HepG2 (cell line): ENCODE results near the gene ALPK1. TPM values are rescaled to one million over a fixed set of nuclear protein-coding genes. Genes with fewer than 3 reads are reported as not detected.
A peak's percentile ranks its signal among the peaks of the same experiment; 100 is the strongest.

Experiments
- ATAC-seq: fragments of 200-7000 bp; cut with Tn5 transposase; 3 replicates; pipeline ENCODE4 v1.9.1; 2020; ENCODE audit warnings: mild to moderate bottlenecking, moderate library complexity
- BruUV-seq: library from RNA; stranded (reverse); fragments of 400-500 nt; replicated peaks from 2 replicates; lab custom pipeline; 2021; lab: Mats Ljungman, UMichigan
- CTCF ChIA-PET: fragments of 300-600 bp; formaldehyde crosslinking; extraction: SDS; loops from one replicate; lab custom pipeline; 2021; ENCODE audit warnings: low total read pairs, inconsistent platforms, low intra/inter-chr PET ratio; lab: Yijun Ruan, JAX
- POLR2A ChIA-PET: fragments of 350-600 bp; sonication (Branson Sonifier 250); formaldehyde crosslinking; loops from one replicate; lab custom pipeline; 2020; ENCODE audit warnings: antibody characterized with exemption, inconsistent platforms; lab: Yijun Ruan, JAX
- DNase-seq: peaks from one replicate; pipeline ENCODE4 v3.0.0-alpha.2; 2015; ENCODE audit warnings: low spot score
- FAIRE-seq: peaks from 3 replicates; lab custom pipeline; 2011; peaks lifted over from hg19 to GRCh38; lab: Jason Lieb, UNC
- H2AFZ ChIP-seq: one replicate; pipeline ENCODE4 v1.6.1; 2011; ENCODE audit warnings: low read length, inconsistent platforms
- H3K27ac ChIP-seq: fragments of 300-600 bp; 3 replicates; pipeline ENCODE4 v1.8.0; 2011; ENCODE audit warnings: mixed run types, mild to moderate bottlenecking, mixed read lengths, low read length, inconsistent platforms; ENCODE audit not compliant: insufficient read depth; ENCODE audit errors: extremely low read length
- H3K27me3 ChIP-seq, 2 experiments: fragments of 200-600 bp in 1 of 2; 2 replicates in 1 of 2; 3 replicates in 1 of 2; pipeline versions ENCODE4 v1.6.0 to v1.8.0; 2011; ENCODE audit warnings: low read length in 2 of 2, mild to moderate bottlenecking in 2 of 2, moderate library complexity in 2 of 2, inconsistent platforms in 1 of 2; ENCODE audit not compliant: insufficient read depth in 2 of 2, control insufficient read depth in 1 of 2
- H3K36me3 ChIP-seq, 2 experiments: fragments of 200-600 bp in 1 of 2; replicated peaks in 1 of 2; 2 replicates in 1 of 2; 3 replicates in 1 of 2; pipeline versions ENCODE4 v1.5.1 to v1.8.0; 2011; ENCODE audit warnings: low read length in 2 of 2, inconsistent platforms in 1 of 2; ENCODE audit not compliant: insufficient read depth in 2 of 2, control insufficient read depth in 1 of 2
- H3K4me1 ChIP-seq: 2 replicates; pipeline ENCODE4 v1.5.1; 2012; ENCODE audit warnings: low read length, inconsistent platforms; ENCODE audit not compliant: insufficient read depth
- H3K4me2 ChIP-seq: 2 replicates; pipeline ENCODE4 v1.6.0; 2011; ENCODE audit warnings: low read depth, low read length, inconsistent platforms
- H3K4me3 ChIP-seq, 3 experiments: fragments of 200-600 bp in 1 of 3; sonication (generic), shearing (Covaris generic) in 1 of 3; replicated peaks in 1 of 3; 2 replicates each; pipeline ENCODE4 v1.5.1; 2011 to 2016; ENCODE audit warnings: low read length in 3 of 3, inconsistent platforms in 2 of 3, low read depth in 2 of 3, mild to moderate bottlenecking in 2 of 3, control low read depth in 1 of 3, mixed read lengths in 1 of 3; ENCODE audit not compliant: insufficient read depth in 1 of 3
- H3K79me2 ChIP-seq: one replicate; pipeline ENCODE4 v1.6.1; 2011; ENCODE audit warnings: low read length, inconsistent platforms; ENCODE audit not compliant: insufficient read depth
- H3K9ac ChIP-seq: 2 replicates; pipeline ENCODE4 v1.6.0; 2011; ENCODE audit warnings: mild to moderate bottlenecking, low read depth, low read length, inconsistent platforms; ENCODE audit not compliant: insufficient read depth
- H3K9me3 ChIP-seq: 2 replicates; pipeline ENCODE4 v1.5.1; 2012; ENCODE audit warnings: mild to moderate bottlenecking, low read length
- H4K20me1 ChIP-seq: 2 replicates; pipeline ENCODE4 v1.6.0; 2011; ENCODE audit warnings: inconsistent platforms, mild to moderate bottlenecking, low read length, moderate library complexity; ENCODE audit not compliant: insufficient read depth
- BRF2 ChIP-seq: sonication (generic); formaldehyde crosslinking; IDR thresholded peaks from 2 replicates; pipeline ENCODE4 v1.8.1; 2022; ENCODE audit warnings: mild to moderate bottlenecking, missing genetic modification reagents
- EED ChIP-seq: sonication (generic); formaldehyde crosslinking; IDR thresholded peaks from 2 replicates; pipeline ENCODE4 v1.5.0; 2020; ENCODE audit warnings: mild to moderate bottlenecking, missing genetic modification reagents
- ETS1 ChIP-seq: sonication (generic); formaldehyde crosslinking; IDR thresholded peaks from 2 replicates; pipeline ENCODE4 v1.4.0; 2020; ENCODE audit warnings: missing genetic modification reagents
- FOXO1 ChIP-seq: sonication (generic); formaldehyde crosslinking; IDR thresholded peaks from 2 replicates; pipeline ENCODE4 v1.4.0; 2020; ENCODE audit warnings: missing genetic modification reagents
- HMG20B ChIP-seq: conservative IDR thresholded peaks from 2 replicates; pipeline ENCODE4 v1.6.1; 2016; ENCODE audit warnings: missing genetic modification reagents, missing compliant biosample characterization
- HNRNPK ChIP-seq: fragments of 200-400 bp; formaldehyde crosslinking; IDR thresholded peaks from 2 replicates; pipeline ENCODE4 v1.6.1; 2018; ENCODE audit warnings: low read length, low read depth, moderate library complexity, mild to moderate bottlenecking; ENCODE audit not compliant: poor library complexity, severe bottlenecking
- TMF1 ChIP-seq: sonication (generic); formaldehyde crosslinking; IDR thresholded peaks from 2 replicates; pipeline ENCODE4 v1.8.1; 2022; ENCODE audit warnings: low read depth, missing genetic modification reagents
- ZNF382 ChIP-seq: sonication (generic); formaldehyde crosslinking; IDR thresholded peaks from 2 replicates; pipeline ENCODE4 v1.5.0; 2020; ENCODE audit warnings: missing genetic modification reagents, mild to moderate bottlenecking, borderline replicate concordance
- ZNF564 ChIP-seq: sonication (generic); formaldehyde crosslinking; IDR thresholded peaks from 2 replicates; pipeline ENCODE4 v1.8.1; 2023; ENCODE audit warnings: mild to moderate bottlenecking, missing genetic modification reagents
- ZNF646 ChIP-seq: sonication (generic); formaldehyde crosslinking; IDR thresholded peaks from 2 replicates; pipeline ENCODE4 v1.9.0; 2021; ENCODE audit warnings: mild to moderate bottlenecking, missing genetic modification reagents
- WGBS: methylation state at CpG from one replicate; pipeline ENCODE4 v1.1.6; 2017; ENCODE audit warnings: low lambda C conversion rate; 5-methylcytosine and 5-hydroxymethylcytosine counted together
- in situ Hi-C: cut with HindIII; loops from 2 replicates; pipeline ENCODE4 v1.10.0; 2017; ENCODE audit warnings: low pct_unique_long_range_greater_than_20kb; ENCODE audit not compliant: extremely low pct_ligation_motif_present
- intact Hi-C: fragments of 100-400 bp; cut with micrococcal nuclease; formaldehyde crosslinking; loops from one replicate; pipeline ENCODE4 v1.10.0; 2022; ENCODE audit not compliant: unreplicated experiment
- polyA plus RNA-seq, 8 experiments: library from polyadenylated mRNA; depleted of rRNA in 3 of 8; stranded (reverse) in 7 of 8; unstranded in 1 of 8; fragments of >200 nt; fragmentation: Illumina TruSeq in 4 of 8; extraction: Trizol in 4 of 8; gene quantifications; 2 replicates each; pipeline versions ENCODE4 v1.2.1 to v1.2.3, GENCODE V29; 2011 to 2016; ENCODE audit warnings: low read depth in 4 of 8, missing spikeins in 1 of 8, mixed read lengths in 1 of 8; ENCODE audit not compliant: insufficient read depth in 1 of 8
- total RNA-seq, 5 experiments: library from RNA; depleted of rRNA; stranded (reverse); fragments of >200 nt; fragmentation: Illumina TruSeq; extraction: Trizol; gene quantifications; 2 replicates each; pipeline ENCODE4 v1.2.3, GENCODE V29; 2016; ENCODE audit warnings: low read depth in 1 of 5

Gene ALPK1
- total and polyA plus RNA-seq, 2 of the 13 experiments (the other 11 are each of a cell fraction or from before 2014, with no cell fraction given): 0.61 to 1.3 TPM

- no peak for DNase-seq
- Histone ChIP-seq H3K36me3 (no peaks in the 10 kb centered on the region), H3K27ac (no peak overlapping the region), H3K4me1 (peaks cover 61% of the 10 kb centered on the region), H3K4me3 (peak overlapping the region; percentile 56 to 83 (median 81)), H3K27me3 (no peaks in the 10 kb centered on the region; a peak in 2 of 5 replicates), H3K79me2 (no peaks in the 10 kb centered on the region), H3K9ac (peak overlapping the region; percentile 41; the same call in 1 of the 2 replicates), H2AFZ (no peak overlapping the region), H4K20me1 (no peaks in the 10 kb centered on the region), H3K4me2 (peak overlapping the region; percentile 80), H3K9me3 (no peaks in the 10 kb centered on the region)
- ATAC-seq: no peak
- no TSS peak for BruUV-seq
- POLR2A ChIA-PET: interaction anchor here (2.6 kb wide), 1 partner anchor 52 kb away, joined by 8 read pairs; the partner anchor contains the start of gene AP1AR
- CTCF ChIA-PET: no interaction called here
- in situ Hi-C loops (no loop called here), intact Hi-C loops (no loop called here)
- no peak for TF ChIP-seq BRF2
- TF ChIP-seq TMF1 (CRISPR knock-in tag): no peak
- peak; percentile 46 for TF ChIP-seq HNRNPK
- TF ChIP-seq ZNF382 (CRISPR knock-in tag): no peak
- no peak for TF ChIP-seq FOXO1 (CRISPR knock-in tag)
- TF ChIP-seq ZNF646 (CRISPR knock-in tag): peak; percentile 47; the same call in 1 of the 2 replicates
- no peak for TF ChIP-seq HMG20B (CRISPR knock-in tag)
- no peak for TF ChIP-seq ZNF564 (CRISPR knock-in tag)
- TF ChIP-seq EED: no peak
- no peak for TF ChIP-seq ETS1 (CRISPR knock-in tag)
- WGBS: 4% methylated on average over 6 of the region's 6 CpGs
- no peak for FAIRE-seq
Observed at GRCh38 chr4:112284166-112284565, 13.0 kb upstream of the ALPK1 start.
